HEK293 (cell line): ENCODE data around the gene OST4.

Source experiments
- ZNF302 ChIP-seq: fragments of 450-650 bp; formaldehyde crosslinking; IDR thresholded peaks from 2 replicates; pipeline ENCODE4 v1.5.1; 2016; ENCODE audit warnings: missing biosample characterization, missing genetic modification characterization, low read depth
- TF ChIP-seq, protein P1 (sequence below): fragments of 450-650 bp; formaldehyde crosslinking; IDR thresholded peaks from 2 replicates; pipeline ENCODE4 v1.5.1; 2016; ENCODE audit warnings: missing biosample characterization, missing genetic modification characterization

DNA sequence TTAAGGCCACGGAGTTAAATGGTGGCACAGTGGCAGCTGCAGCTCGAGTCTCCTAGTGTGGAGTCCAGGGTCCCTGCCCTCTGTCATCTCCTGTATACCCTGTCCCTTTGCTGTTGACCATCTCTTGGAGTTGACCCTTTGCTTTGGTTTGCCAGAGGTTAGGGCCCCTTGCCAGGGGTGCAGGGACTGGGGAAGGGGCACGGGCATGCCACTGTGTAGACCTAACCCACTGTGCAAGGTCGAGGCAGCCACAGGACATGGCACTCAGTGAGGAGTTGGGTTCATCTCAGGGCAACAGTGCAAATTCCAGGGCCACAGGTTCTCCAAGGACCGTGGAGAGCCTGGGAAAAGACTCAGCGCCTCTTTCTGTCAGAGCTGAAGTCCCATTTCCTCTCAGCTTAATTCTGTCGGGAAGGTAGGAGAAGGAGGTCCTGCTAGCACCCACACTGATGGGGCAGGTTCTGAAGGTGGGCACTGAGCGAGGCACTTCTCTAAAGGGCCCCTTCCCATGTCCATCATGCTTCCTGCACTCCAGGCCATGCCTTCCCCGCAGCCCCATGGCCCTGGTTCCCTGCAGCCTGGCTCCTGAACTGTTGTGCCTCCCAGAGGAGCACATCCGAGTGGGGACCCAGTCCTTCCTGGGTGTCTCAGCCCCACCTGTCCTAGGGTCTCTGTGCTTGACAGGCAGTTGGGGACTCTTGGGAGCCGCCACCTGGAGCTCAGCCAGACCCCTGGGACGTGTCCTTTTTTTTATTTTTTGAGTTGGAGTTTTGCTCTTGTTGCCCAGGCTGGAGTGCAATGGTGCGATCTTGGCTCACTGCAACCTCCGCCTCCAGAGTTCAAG is 17.9 kb upstream of the OST4 start:
- TF ChIP-seq, protein P1, sequence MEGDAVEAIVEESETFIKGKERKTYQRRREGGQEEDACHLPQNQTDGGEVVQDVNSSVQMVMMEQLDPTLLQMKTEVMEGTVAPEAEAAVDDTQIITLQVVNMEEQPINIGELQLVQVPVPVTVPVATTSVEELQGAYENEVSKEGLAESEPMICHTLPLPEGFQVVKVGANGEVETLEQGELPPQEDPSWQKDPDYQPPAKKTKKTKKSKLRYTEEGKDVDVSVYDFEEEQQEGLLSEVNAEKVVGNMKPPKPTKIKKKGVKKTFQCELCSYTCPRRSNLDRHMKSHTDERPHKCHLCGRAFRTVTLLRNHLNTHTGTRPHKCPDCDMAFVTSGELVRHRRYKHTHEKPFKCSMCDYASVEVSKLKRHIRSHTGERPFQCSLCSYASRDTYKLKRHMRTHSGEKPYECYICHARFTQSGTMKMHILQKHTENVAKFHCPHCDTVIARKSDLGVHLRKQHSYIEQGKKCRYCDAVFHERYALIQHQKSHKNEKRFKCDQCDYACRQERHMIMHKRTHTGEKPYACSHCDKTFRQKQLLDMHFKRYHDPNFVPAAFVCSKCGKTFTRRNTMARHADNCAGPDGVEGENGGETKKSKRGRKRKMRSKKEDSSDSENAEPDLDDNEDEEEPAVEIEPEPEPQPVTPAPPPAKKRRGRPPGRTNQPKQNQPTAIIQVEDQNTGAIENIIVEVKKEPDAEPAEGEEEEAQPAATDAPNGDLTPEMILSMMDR = no peak
- no peak for TF ChIP-seq ZNF302
